Measurements from ENCODE around the gene DHX34.
"Not testable (repeated sequence)": the region's sequence is repeated elsewhere in the genome, so short reads cannot be mapped to it uniquely, and the experiment has no call there.

DHX34 gene

GRCh38 chr19:47339196-47339880 is 9.8 kb upstream of the DHX34 start:
- H3K9me3 ChIP-seq (ENCODE audit: low read length) = no peaks in the 10 kb centered on the region
- no peaks in the 10 kb centered on the region for H3K4me1 ChIP-seq (ENCODE audit: insufficient read depth, low read length)
- H3K36me3 ChIP-seq (ENCODE audit: insufficient read depth, low read length) = no peaks in the 10 kb centered on the region
- no peak overlapping the region for H2AFZ ChIP-seq (ENCODE audit: low read depth, low read length)
- no peak overlapping the region for H3K4me3 ChIP-seq (ENCODE audit: low read length)
- no peaks in the 10 kb centered on the region for H3K27me3 ChIP-seq (ENCODE audit: insufficient read depth, low read length)

- Histone ChIP-seq H3K4me1 (ENCODE audit: insufficient read depth, low read length) (no peaks in the 10 kb centered on the region), H3K4me3 (ENCODE audit: low read length) (no peak overlapping the region), H3K9me3 (ENCODE audit: low read length) (no peaks in the 10 kb centered on the region), H3K27me3 (ENCODE audit: insufficient read depth, low read length) (no peaks in the 10 kb centered on the region), H2AFZ (ENCODE audit: low read depth, low read length) (no peak overlapping the region), H3K36me3 (ENCODE audit: insufficient read depth, low read length) (no peaks in the 10 kb centered on the region)
These were observed 8.5 kb upstream of the DHX34 start for GRCh38 chr19:47340477-47341208.

GRCh38 chr19:47341734-47342133 is 7.4 kb upstream of the DHX34 start:
- Histone ChIP-seq H3K36me3 (ENCODE audit: insufficient read depth, low read length) (no peaks in the 10 kb centered on the region), H3K9me3 (ENCODE audit: low read length) (no peaks in the 10 kb centered on the region), H3K27me3 (ENCODE audit: insufficient read depth, low read length) (no peaks in the 10 kb centered on the region), H3K4me1 (ENCODE audit: insufficient read depth, low read length) (no peaks in the 10 kb centered on the region), H2AFZ (ENCODE audit: low read depth, low read length) (no peak overlapping the region), H3K4me3 (ENCODE audit: low read length) (no peak overlapping the region)

- no peak overlapping the region for H2AFZ ChIP-seq (ENCODE audit: low read depth, low read length)
- H3K4me3 ChIP-seq (ENCODE audit: low read length) = no peak overlapping the region
- H3K36me3 ChIP-seq (ENCODE audit: insufficient read depth, low read length) = no peaks in the 10 kb centered on the region
These were observed 5.8 kb upstream of the DHX34 start for GRCh38 chr19:47343194-47343802.

GRCh38 chr19:47344425-47344824 is 4.7 kb upstream of the DHX34 start:
- no peak overlapping the region for H3K4me3 ChIP-seq (ENCODE audit: low read length)
- no peaks in the 10 kb centered on the region for H3K4me1 ChIP-seq (ENCODE audit: insufficient read depth, low read length)
- no peaks in the 10 kb centered on the region for H3K36me3 ChIP-seq (ENCODE audit: insufficient read depth, low read length)
- H3K9me3 ChIP-seq (ENCODE audit: low read length) = no peaks in the 10 kb centered on the region
- no peak overlapping the region for H2AFZ ChIP-seq (ENCODE audit: low read depth, low read length)
- H3K27me3 ChIP-seq (ENCODE audit: insufficient read depth, low read length) = no peaks in the 10 kb centered on the region

More at GRCh38 chr19:47343194-47343802, 5.8 kb upstream of the DHX34 start:
- H3K27me3 ChIP-seq (ENCODE audit: insufficient read depth, low read length) = no peaks in the 10 kb centered on the region
- no peaks in the 10 kb centered on the region for H3K4me1 ChIP-seq (ENCODE audit: insufficient read depth, low read length)
- no peaks in the 10 kb centered on the region for H3K9me3 ChIP-seq (ENCODE audit: low read length)

GRCh38 chr19:47346024-47346423 is 3.1 kb upstream of the DHX34 start:
- H2AFZ ChIP-seq (ENCODE audit: low read depth, low read length); H3K9me3 ChIP-seq (ENCODE audit: low read length); H3K27me3 ChIP-seq (ENCODE audit: insufficient read depth, low read length); H3K36me3 ChIP-seq (ENCODE audit: insufficient read depth, low read length); H3K4me3 ChIP-seq (ENCODE audit: low read length); H3K4me1 ChIP-seq (ENCODE audit: insufficient read depth, low read length): not testable (repeated sequence)

GRCh38 chr19:47350630-47351029 is 1.5 kb downstream of the DHX34 start:
- no peaks in the 10 kb centered on the region for H3K27me3 ChIP-seq (ENCODE audit: insufficient read depth, low read length)
- peaks cover 4% of the 10 kb centered on the region for H3K9me3 ChIP-seq (ENCODE audit: low read length)
- no peak overlapping the region for H2AFZ ChIP-seq (ENCODE audit: low read depth, low read length)
- peaks cover 32% of the 10 kb centered on the region for H3K36me3 ChIP-seq (ENCODE audit: insufficient read depth, low read length)
- H3K4me1 ChIP-seq (ENCODE audit: insufficient read depth, low read length) = peaks cover 8% of the 10 kb centered on the region
- H3K4me3 ChIP-seq (ENCODE audit: low read length) = no peak overlapping the region

GRCh38 chr19:47351548-47351947 is 2.4 kb downstream of the DHX34 start:
- Histone ChIP-seq H3K36me3 (ENCODE audit: insufficient read depth, low read length) (peaks cover 41% of the 10 kb centered on the region), H3K4me1 (ENCODE audit: insufficient read depth, low read length) (peaks cover 8% of the 10 kb centered on the region), H2AFZ (ENCODE audit: low read depth, low read length) (no peak overlapping the region), H3K27me3 (ENCODE audit: insufficient read depth, low read length) (no peaks in the 10 kb centered on the region), H3K4me3 (ENCODE audit: low read length) (no peak overlapping the region), H3K9me3 (ENCODE audit: low read length) (peaks cover 4% of the 10 kb centered on the region)

GRCh38 chr19:47352095-47352494 is 3.0 kb downstream of the DHX34 start:
- no peaks in the 10 kb centered on the region for H3K27me3 ChIP-seq (ENCODE audit: insufficient read depth, low read length)
- no peak overlapping the region for H2AFZ ChIP-seq (ENCODE audit: low read depth, low read length)
- peaks cover 4% of the 10 kb centered on the region for H3K9me3 ChIP-seq (ENCODE audit: low read length)
- H3K36me3 ChIP-seq (ENCODE audit: insufficient read depth, low read length) = peaks cover 46% of the 10 kb centered on the region
- peaks cover 8% of the 10 kb centered on the region for H3K4me1 ChIP-seq (ENCODE audit: insufficient read depth, low read length)
- no peak overlapping the region for H3K4me3 ChIP-seq (ENCODE audit: low read length)

GRCh38 chr19:47353307-47353712 is 4.2 kb downstream of the DHX34 start:
- Histone ChIP-seq H3K4me1 (ENCODE audit: insufficient read depth, low read length) (peaks cover 8% of the 10 kb centered on the region), H3K9me3 (ENCODE audit: low read length) (peaks cover 4% of the 10 kb centered on the region), H2AFZ (ENCODE audit: low read depth, low read length) (no peak overlapping the region), H3K36me3 (ENCODE audit: insufficient read depth, low read length) (peaks cover 59% of the 10 kb centered on the region), H3K4me3 (ENCODE audit: low read length) (no peak overlapping the region), H3K27me3 (ENCODE audit: insufficient read depth, low read length) (no peaks in the 10 kb centered on the region)

- H3K4me1 ChIP-seq (ENCODE audit: insufficient read depth, low read length) = no peaks in the 10 kb centered on the region
- H2AFZ ChIP-seq (ENCODE audit: low read depth, low read length) = no peak overlapping the region
- H3K27me3 ChIP-seq (ENCODE audit: insufficient read depth, low read length) = no peaks in the 10 kb centered on the region
- H3K4me3 ChIP-seq (ENCODE audit: low read length) = no peak overlapping the region
- peaks cover 4% of the 10 kb centered on the region for H3K9me3 ChIP-seq (ENCODE audit: low read length)
- H3K36me3 ChIP-seq (ENCODE audit: insufficient read depth, low read length) = peaks cover 84% of the 10 kb centered on the region
These were observed 7.8 kb downstream of the DHX34 start for GRCh38 chr19:47356900-47357299.

- H3K4me1 ChIP-seq (ENCODE audit: insufficient read depth, low read length) = no peaks in the 10 kb centered on the region
- no peak overlapping the region for H2AFZ ChIP-seq (ENCODE audit: low read depth, low read length)
- H3K36me3 ChIP-seq (ENCODE audit: insufficient read depth, low read length) = peaks cover 83% of the 10 kb centered on the region
- no peaks in the 10 kb centered on the region for H3K27me3 ChIP-seq (ENCODE audit: insufficient read depth, low read length)
- peaks cover 4% of the 10 kb centered on the region for H3K9me3 ChIP-seq (ENCODE audit: low read length)
- no peak overlapping the region for H3K4me3 ChIP-seq (ENCODE audit: low read length)
These were observed 8.9 kb downstream of the DHX34 start for GRCh38 chr19:47357788-47358680.

GRCh38 chr19:47358936-47359335 is 9.8 kb downstream of the DHX34 start:
- Histone ChIP-seq H3K4me1 (ENCODE audit: insufficient read depth, low read length) (no peaks in the 10 kb centered on the region), H3K4me3 (ENCODE audit: low read length) (no peak overlapping the region), H2AFZ (ENCODE audit: low read depth, low read length) (no peak overlapping the region), H3K9me3 (ENCODE audit: low read length) (peaks cover 4% of the 10 kb centered on the region), H3K36me3 (ENCODE audit: insufficient read depth, low read length) (peaks cover 84% of the 10 kb centered on the region), H3K27me3 (ENCODE audit: insufficient read depth, low read length) (no peaks in the 10 kb centered on the region)
